ENCODE measurements around the gene MOCOS. TPM values are rescaled to one million over a fixed set of nuclear protein-coding genes. Genes with fewer than 3 reads are reported as not detected.

Gene MOCOS
- total RNA-seq, 4 donors from 2014 or later, result 2.6 to 5.7 (median 4.4) TPM

GRCh38 chr18:36273347-36273746 is 86.0 kb downstream of the MOCOS start:
- intact Hi-C loops (cut with DNase I; ENCODE audit: low total_unique reads) (no loop called here), in situ Hi-C loops (cut with MboI; ENCODE audit: low pct_ligation_motif_present in 1 of 4, low pct_unique_long_range_greater_than_20kb in 1 of 4, low sequenced_read_pairs in 3 of 4) (loop anchor here in 1 of 4 donors (25.0 kb wide), 1 partner anchor 511 kb away; no protein-coding TSS in a partner anchor)
- 89 to 92% methylated on average over 6 to 8 of the region's 8 CpGs for WGBS, 2 donors (ENCODE audit: low coverage in 1 of 2)
- Histone ChIP-seq H3K36me3 (no peaks in the 10 kb centered on the region), H3K27me3 (peaks cover 4% of the 10 kb centered on the region), H3K4me3 (no peak overlapping the region), H3K27ac (no peak overlapping the region), H3K9me3 (no peaks in the 10 kb centered on the region), H3K4me1 (no peaks in the 10 kb centered on the region)
- DNase-seq, result no peak
- no peak for TF ChIP-seq EP300 (IDR thresholded peaks at IDR 0.05; ENCODE audit: low read depth)
- no peak for TF ChIP-seq POLR2AphosphoS5 (IDR thresholded peaks at IDR 0.05)
- TF ChIP-seq POLR2A (IDR thresholded peaks at IDR 0.05), result no peak
- TF ChIP-seq CTCF (IDR thresholded peaks at IDR 0.05), result no peak

DNA sequence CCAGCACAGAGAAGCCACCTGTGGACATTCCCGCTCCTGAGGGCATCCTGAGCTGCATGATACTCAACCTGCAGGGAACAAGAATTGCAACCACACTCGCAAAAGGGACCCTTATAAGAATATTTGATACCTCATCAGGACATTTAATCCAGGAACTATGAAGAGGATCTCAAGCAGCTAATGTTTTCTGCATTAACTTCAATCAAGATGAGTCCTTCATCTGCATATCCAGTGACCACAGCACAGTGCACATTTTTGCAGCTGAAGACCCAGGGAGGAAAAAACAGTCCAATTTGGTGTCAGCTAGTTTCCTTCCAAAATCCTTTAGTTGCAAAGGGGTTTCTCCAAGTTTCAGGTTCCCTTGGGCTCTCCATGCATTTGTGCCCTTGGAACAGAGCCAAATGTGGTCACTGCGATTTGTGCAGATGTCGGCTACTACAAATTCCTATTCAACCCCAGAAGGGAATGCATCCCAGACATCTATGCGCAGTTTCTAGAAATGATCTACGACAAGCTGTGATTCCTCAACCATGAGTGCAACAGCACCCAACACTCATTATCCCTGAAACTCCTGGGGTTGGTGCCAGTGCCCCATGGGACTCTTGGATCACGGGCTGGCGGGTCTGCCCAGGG is 86.9 kb downstream of the MOCOS start:
- Histone ChIP-seq H3K27me3 (peaks cover 7% of the 10 kb centered on the region), H3K27ac (no peak overlapping the region), H3K4me1 (no peaks in the 10 kb centered on the region), H3K36me3 (no peaks in the 10 kb centered on the region), H3K9me3 (no peaks in the 10 kb centered on the region), H3K4me3 (no peak overlapping the region)
- no peak for TF ChIP-seq POLR2AphosphoS5 (IDR thresholded peaks at IDR 0.05)
- TF ChIP-seq CTCF (IDR thresholded peaks at IDR 0.05), result no peak
- TF ChIP-seq EP300 (IDR thresholded peaks at IDR 0.05; ENCODE audit: low read depth), result no peak
- TF ChIP-seq POLR2A (IDR thresholded peaks at IDR 0.05), result no peak
- DNase-seq, result no peak
- in situ Hi-C loops (cut with MboI; ENCODE audit: low pct_ligation_motif_present in 1 of 4, low pct_unique_long_range_greater_than_20kb in 1 of 4, low sequenced_read_pairs in 3 of 4), result loop anchor here in 1 of 4 donors (25.0 kb wide), 1 partner anchor 512 kb away; no protein-coding TSS in a partner anchor
- 86 to 90% methylated on average over 2 to 8 of the region's 8 CpGs for WGBS, 2 donors (ENCODE audit: low coverage in 1 of 2)
- intact Hi-C loops (cut with DNase I; ENCODE audit: low total_unique reads), result no loop called here

- DNase-seq, result no peak
- TF ChIP-seq EP300 (IDR thresholded peaks at IDR 0.05; ENCODE audit: low read depth) (no peak), CTCF (IDR thresholded peaks at IDR 0.05) (no peak), POLR2A (IDR thresholded peaks at IDR 0.05) (no peak), POLR2AphosphoS5 (IDR thresholded peaks at IDR 0.05) (no peak)
- Histone ChIP-seq H3K27me3 (peaks cover 7% of the 10 kb centered on the region), H3K4me3 (no peak overlapping the region), H3K4me1 (no peaks in the 10 kb centered on the region), H3K27ac (no peak overlapping the region), H3K36me3 (no peaks in the 10 kb centered on the region), H3K9me3 (no peaks in the 10 kb centered on the region)
- WGBS, 2 donors (ENCODE audit: low coverage in 1 of 2), result 96 to 100% methylated on average over 1 of the region's 1 CpG
- in situ Hi-C loops (cut with MboI; ENCODE audit: low pct_ligation_motif_present in 1 of 4, low pct_unique_long_range_greater_than_20kb in 1 of 4, low sequenced_read_pairs in 3 of 4) (loop anchor here in 2 of 4 donors (25.0 kb wide), 3 partner anchors 263 to 538 kb away; no protein-coding TSS in a partner anchor), intact Hi-C loops (cut with DNase I; ENCODE audit: low total_unique reads) (no loop called here)
These were observed 88.3 kb downstream of the MOCOS start for GRCh38 chr18:36275561-36275960.

DNA sequence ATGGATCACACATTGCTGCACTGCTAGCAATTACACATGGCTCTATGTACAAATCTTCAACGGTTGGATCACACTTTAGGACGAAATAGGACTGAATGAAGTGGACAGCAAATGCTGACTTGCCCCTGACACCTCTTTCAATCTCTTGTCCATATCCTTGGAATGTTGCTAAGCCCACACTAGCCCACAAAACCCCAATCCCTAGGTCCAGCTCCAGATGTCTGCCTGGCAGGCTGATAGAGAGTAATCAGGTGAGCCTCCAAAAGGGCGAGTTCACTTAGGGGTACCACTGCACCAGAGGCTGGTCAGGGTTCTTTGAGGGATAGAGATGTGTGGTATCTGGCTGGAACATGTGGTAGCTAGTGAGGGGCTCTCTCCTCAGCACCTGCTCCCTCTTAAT is 91.7 kb downstream of the MOCOS start:
- Histone ChIP-seq H3K27ac (no peak overlapping the region), H3K4me3 (no peak overlapping the region), H3K36me3 (no peaks in the 10 kb centered on the region), H3K4me1 (no peaks in the 10 kb centered on the region), H3K27me3 (peaks cover 18% of the 10 kb centered on the region), H3K9me3 (no peaks in the 10 kb centered on the region)
- in situ Hi-C loops (cut with MboI; ENCODE audit: low pct_ligation_motif_present in 1 of 4, low pct_unique_long_range_greater_than_20kb in 1 of 4, low sequenced_read_pairs in 3 of 4), result loop anchor here in 2 of 4 donors (25.0 kb wide), 3 partner anchors 267 to 542 kb away; no protein-coding TSS in a partner anchor
- DNase-seq, result no peak
- TF ChIP-seq EP300 (IDR thresholded peaks at IDR 0.05; ENCODE audit: low read depth) (no peak), POLR2AphosphoS5 (IDR thresholded peaks at IDR 0.05) (no peak), POLR2A (IDR thresholded peaks at IDR 0.05) (no peak), CTCF (IDR thresholded peaks at IDR 0.05) (no peak)
- intact Hi-C loops (cut with DNase I; ENCODE audit: low total_unique reads), result no loop called here
- 66 to 84% methylated on average over 3 of the region's 3 CpGs for WGBS, 2 donors (ENCODE audit: low coverage in 1 of 2)

Data from transverse colon (tissue), 4 donors.